ENCODE measurements around the gene MVB12B. TPM values are rescaled to one million over a fixed set of nuclear protein-coding genes. Genes with fewer than 3 reads are reported as not detected.
"Not testable (repeated sequence)": the region's sequence is repeated elsewhere in the genome, so short reads cannot be mapped to it uniquely, and the experiment has no call there.

MVB12B gene
- polyA plus RNA-seq, 1 donor = 16.5 TPM

DNA sequence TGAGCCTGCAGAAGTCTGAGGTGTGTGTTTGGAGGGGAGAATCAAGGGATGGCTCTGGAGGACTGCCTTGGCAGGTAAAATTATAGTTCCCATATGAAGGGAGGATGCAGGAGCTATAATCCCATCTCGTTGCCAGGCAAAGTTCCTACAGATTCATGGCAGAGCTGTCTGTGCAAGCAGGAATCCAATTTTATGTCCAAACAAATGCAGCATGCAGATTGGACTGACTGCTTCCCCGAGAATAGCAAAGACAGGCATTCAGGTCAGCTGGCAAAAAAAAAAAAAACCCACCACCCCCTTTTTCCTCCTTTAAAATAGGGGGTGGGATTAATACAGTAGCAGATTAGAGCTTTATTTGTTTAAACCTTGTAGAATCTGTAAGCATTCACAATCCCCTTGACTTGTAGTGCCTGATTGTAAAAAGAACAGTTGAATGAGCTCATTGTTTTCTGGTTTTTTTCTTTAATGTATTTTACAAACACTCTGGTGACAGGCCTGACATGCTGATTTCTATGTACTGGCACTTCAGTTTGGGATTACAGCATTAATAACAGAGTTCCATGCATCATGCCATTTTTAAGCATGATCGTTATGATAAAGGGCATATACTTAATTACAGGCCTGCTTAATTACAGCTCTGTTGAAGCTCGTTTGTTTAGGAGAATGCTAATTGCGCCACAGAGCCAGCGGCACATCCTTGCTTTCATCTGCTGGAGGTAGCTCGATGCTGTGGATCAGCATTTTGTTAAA is 145.7 kb downstream of the MVB12B start:
- DNase-seq (ENCODE audit: low read depth) = no peak

DNA sequence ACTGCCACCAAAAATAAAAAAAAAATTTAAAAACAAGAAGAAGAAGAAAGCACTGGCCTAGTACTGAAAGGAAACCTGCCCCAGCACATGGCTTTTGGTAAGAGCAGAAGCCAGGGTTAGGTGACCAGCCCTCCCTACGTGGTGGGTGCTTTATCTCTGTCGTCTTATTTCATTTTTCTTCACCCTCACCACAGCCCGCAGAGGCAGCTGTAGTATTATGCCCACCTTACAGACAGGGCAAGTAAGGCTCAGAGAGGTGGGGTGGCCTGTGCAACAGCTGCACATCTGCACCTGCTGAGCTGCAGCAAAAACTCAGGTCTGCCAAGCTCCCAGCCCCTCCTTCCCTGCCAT is 146.3 kb downstream of the MVB12B start:
- DNase-seq (ENCODE audit: low read depth) = no peak

DNA sequence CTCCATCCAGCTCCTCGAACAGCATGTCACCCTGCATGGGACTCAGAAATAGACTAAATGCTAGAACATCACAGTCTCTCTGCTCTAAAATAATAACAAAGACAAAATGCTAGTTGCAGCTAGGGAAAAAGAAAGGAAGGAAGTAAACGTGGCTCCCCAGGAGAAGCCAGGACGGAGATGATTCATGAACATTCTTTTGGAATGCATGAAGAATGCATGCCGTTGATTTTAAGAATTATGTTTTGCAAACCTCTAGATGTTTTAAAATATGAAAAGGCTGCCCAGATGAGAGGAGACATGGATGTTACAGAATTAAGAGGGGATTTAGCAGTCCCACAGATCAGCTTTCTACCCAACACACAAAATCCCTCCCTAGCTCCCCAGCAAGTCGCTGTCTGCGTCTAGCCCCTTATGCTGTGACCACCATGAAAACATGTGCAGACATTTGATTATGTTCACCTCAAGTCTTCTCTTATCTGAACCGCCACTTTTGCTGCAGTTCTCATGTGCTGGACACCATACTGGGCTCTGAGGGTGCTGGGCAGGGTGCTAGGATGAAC is 147.7 kb downstream of the MVB12B start:
- no peak for DNase-seq (ENCODE audit: low read depth)

DNA sequence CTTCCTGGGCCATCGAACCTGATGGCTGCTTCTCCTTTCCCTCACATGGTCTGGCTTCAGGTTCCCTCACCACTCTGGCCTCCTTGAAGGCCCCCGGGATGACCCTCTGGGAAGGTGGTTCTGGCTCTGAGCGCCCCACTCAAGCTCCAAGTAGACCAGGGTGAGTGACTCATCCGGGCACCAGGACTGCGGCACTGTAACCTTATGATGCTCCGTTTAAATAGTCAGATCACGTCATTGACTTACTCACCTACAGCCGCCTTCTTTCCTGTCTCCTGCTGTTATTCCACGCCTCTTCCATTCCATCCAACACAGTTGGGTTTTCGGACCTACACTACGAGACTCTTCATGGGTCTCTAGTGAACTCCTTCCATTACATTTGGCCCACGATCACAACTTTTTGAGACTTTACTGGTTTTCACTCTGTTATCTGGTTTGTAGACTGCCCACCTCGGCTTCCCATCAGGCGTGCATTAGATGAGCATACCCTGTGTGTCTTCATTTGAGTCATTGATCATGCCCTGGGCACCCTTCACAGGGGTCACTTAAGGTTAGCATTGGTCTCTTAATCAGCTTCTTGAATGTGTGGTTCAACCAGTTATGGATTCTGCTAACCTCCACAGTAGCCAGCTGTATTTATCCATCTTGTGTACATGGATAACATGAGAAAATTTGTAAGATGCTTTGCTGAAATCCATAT is 148.3 kb downstream of the MVB12B start:
- DNase-seq (ENCODE audit: low read depth) = no peak

DNA sequence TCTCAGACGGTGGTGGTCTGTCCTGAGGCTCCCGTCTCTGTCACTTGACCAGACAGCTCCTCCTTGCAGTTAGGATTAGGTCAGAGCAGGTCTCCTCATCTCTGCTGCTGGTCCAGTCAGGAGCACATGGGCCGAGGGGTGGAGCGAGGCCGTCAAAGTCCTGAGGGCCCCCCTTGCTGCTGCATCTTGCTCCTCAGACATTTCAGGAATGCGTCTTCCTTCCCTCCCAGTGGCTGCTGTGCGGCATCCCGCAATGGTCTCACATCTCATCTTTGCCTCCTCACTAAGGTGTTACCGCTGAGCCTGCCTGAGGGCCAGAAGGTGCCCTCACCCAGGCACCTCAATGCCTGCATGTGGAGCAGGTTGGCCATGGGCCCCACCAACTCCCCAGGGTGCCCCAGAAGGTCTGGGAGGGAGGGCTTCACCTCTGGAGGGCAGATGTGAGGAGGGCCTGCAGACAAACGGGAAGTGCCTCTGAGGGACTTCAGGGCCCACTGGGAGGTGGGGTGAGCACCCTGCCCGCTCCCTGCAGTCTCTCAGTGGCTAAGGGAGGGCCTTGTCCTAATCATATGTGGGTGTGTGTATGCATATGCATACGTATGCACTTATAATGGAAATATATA is 149.4 kb downstream of the MVB12B start:
- DNase-seq (ENCODE audit: low read depth) = no peak

DNA sequence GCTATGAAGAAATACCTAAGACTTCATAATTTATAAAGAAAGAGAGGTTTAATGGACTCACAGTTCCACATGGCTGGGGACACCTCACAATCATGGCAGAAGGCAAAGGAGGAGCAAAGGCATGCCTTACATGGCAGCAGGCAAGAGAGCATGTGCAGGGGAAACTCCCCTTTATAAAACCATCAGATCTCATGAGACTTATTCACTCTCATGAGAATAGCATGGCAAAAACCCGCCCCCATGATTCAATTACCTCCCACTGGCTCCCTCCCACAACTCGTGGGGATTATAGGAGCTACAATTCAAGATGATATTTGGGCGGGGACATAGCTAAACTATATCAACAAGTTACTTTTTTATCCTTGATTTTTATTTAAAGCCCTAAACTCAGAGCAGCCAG is 150.8 kb downstream of the MVB12B start:
- DNase-seq (ENCODE audit: low read depth) = not testable (repeated sequence)

DNA sequence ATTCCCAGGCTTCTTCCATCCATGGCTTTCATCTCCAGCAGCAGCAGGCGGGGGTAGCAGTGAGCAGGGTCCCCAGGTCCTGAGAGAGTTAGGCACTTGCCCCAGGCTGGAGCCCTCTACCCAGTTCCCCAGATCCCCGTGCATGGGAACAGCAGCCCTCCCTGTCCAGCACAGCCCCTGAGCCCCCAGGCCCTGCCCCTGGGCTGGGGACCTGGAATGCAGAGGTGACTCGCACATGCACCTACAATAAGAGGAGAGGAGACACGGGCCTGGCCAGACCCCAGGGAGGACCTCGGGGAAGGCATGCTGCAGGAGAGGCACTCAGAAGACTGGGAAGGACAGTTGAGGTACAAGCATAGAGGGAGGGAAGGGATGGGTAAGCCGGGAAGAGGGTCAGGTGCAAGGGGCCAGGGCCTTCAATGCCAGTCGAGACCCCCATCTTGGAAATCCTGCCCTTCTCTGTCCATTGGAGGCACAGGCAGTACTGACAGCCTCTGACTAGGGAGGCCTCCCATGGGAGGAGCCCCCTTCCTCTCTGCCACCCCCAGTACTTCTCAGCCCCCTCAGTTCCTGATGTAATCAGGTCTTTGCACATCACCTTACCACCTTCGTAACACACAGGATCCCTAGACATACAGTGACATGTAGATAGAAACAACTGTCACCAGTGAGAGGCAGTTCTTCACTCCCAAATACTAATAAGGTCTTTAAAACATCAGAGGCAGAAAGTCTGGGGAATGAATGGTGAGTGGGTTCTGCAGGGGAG is 151.8 kb downstream of the MVB12B start:
- no peak for DNase-seq (ENCODE audit: low read depth)

DNA sequence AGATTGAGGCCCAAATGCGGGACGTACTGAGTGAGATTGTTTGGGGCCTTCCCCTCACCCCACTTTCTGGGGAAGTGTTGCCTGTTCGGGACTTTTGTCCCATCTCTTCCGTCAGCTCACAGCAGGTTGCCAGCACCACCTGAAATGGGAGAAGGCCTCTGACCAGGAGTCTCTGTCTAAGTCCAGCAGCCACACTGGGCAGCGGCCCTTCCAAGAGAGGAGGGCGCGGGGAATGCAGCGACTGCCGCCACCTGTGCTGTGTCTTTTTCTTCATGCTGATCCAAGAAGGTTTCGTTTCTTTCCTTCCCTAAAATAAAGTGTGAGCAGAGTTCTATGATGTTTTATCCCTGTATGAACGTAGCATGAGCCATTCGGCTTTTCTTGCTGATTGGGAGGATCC is 152.9 kb downstream of the MVB12B start:
- no peak for DNase-seq (ENCODE audit: low read depth)

DNA sequence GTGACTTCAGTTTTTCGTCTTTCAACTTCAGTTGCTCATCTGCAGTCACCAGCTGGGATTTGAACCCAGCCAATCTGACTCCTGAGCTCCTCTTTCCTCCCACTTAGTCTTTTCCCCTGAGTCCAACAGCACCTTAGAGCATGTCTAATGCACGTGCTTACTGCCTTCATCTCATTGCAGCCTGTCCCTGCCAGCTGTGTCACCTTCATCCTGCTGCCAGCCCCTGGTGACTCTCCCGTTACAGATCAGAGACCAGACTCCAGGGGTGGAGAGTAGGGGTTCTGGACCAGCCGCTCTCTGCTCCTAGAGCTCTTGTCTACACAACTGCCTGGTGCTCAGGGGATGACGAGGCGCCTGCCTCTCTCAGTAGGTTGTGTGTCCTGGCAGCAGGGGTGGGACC is 154.2 kb downstream of the MVB12B start:
- no peak for DNase-seq (ENCODE audit: low read depth)

DNA sequence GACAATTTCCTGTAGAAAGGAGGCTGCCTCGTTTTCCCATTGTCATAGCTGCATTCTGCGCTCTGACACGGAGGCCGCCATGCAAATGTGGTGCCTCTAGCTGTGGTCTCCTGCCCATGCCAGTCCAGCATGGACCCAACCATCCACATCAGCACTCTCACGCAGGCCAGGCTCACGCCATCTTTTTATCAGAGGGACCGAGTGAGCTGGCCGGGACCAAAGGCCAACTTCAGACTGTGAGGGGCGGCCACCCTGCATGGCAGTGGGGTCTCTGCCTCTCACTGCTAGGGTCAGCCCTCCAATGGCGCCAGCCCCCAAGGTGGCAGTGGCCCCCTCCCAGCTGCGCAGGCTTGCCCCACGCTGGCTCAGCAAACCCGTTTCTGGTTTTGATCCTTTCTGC is 155.2 kb downstream of the MVB12B start:
- DNase-seq (ENCODE audit: low read depth) = no peak

DNA sequence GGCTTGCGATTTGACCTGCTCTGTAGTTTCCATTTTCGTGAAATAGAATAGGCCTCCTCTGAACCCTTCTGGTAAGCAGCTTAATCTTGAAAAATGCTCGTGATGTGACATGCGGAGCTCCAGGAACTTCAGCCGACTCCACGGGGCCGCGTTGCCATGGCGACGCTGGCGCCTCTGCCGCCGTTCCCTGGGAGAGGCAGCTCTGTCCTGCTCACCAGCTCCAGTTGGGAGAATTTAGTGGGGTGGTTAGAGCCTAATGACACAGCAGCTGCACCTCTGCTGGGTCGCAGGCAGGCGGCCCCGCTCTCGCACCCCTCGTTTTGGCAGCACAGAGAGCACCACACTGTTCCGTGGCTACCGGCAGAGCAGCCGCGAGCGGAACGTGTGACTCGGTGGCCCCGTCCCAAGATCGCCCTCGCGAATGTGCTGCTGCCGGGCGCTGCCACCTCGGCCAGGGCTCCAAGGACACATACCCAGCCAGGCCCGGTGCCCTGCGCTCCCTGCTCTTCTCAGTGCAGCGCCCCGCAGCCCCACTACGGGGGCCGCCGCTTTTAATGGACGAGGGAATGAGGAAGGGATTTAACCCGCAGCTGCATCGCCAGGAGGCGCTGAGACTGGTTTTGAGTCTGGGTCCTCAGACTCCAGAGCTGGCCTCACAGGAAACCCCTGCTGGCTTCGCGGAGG is 155.9 kb downstream of the MVB12B start:
- no peak for DNase-seq (ENCODE audit: low read depth)

DNA sequence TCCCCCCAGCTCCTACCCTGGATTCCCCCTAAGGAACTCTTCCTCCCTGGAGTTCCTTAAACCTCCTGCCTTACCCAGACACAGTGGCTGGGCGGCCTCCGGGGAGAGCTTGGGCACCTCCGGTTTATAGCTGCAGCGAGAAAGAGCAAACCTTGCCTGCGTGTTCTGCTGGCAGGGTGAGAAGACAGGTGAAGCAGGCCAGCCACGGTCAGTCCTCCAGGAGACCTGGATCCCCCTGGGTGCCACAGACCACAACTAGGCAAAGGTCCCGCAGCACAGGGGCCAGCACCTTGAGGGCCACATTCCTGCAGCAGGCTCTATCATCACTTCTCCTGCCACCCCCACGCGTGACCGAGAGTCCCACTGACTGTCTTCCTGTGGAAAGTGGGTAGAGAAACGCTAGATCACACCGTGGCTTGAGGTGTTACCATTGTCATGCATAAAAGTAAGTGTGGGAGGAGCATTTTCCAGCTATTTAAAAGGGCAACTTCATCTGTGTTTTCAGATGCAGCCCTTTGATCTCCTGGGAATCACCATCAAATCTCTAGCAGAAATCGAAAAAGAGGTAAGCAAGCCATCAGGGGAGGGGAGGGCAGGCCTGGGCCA is 156.9 kb downstream of the MVB12B start:
- DNase-seq (ENCODE audit: low read depth) = no peak

DNA sequence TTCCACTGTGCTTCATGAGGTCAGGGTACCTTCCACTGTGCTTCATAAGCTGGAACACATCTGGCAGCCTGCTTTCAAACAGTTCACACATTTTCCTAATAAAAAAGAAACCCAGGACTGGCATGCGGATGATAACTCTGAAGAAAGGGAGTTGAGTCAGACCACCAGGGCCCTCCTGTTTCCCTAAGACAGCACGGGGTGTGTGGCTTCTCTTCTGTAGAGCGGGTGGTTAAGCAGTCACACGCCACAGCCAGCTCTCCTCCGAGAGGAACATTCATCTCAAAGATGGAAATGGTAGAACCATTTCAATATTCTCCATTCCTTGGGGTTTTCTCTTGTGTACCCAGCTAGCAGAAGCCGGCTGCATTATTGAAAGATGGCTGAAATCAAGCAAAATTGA is 159.0 kb downstream of the MVB12B start:
- no peak for DNase-seq (ENCODE audit: low read depth)

DNA sequence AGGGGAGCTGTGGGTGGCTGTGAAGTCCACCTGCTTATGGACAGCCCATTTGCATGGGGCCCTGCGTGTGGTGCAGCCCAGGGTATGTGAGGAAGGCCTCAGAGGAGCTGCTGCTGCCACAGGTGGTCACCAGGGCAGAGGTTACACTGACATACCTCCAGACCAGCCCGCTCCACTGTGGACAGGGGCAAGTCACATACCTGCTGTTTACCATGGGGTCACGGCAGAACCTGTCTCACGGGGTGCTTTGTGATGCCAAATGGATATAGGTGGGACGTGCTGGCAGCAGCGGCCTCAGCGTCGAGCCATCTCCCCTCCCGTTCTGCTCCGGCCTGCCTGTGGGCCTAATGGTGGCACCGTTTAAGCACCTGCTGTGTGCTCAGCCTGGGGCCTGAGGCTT is 159.6 kb downstream of the MVB12B start:
- no peak for DNase-seq (ENCODE audit: low read depth)

DNA sequence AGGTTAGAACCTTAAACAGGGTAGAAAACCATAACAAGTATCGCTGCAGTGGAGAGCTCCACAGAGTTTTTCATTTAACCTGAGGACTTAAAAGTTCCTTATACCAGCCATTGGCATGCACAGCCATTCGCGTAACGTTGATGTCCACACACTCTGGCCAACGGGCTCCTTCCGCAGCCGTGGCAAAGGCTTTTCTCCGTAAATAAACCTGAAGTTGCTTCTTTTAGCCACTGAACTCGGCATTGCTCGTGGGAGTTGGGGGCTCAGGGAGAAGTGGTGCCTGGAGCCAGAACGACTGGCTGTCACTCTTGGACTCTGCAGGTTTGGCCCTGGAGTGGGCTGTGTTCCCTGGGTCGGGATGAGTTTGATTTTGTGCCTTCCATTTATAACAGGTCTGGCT is 161.2 kb downstream of the MVB12B start:
- DNase-seq (ENCODE audit: low read depth) = no peak

DNA sequence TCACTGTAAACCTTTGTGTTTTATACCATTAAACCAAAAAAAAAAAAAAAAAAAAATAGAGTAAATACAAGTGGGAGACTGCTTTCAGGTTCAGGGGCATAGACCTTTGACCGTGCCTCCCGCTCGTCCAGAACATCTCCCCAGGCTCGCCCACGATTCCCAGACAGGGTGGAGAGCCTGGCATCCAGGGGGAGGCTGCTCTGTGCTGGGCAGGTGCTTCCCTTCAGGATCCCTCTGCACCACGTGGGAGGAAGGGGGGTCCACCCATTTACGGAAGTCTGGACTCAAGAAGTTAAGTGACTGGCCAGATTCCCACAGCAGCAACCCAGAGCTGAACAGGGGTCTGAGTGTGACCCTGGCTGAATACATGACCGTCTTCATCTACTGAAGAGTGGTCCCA is 161.7 kb downstream of the MVB12B start:
- no peak for DNase-seq (ENCODE audit: low read depth)

DNA sequence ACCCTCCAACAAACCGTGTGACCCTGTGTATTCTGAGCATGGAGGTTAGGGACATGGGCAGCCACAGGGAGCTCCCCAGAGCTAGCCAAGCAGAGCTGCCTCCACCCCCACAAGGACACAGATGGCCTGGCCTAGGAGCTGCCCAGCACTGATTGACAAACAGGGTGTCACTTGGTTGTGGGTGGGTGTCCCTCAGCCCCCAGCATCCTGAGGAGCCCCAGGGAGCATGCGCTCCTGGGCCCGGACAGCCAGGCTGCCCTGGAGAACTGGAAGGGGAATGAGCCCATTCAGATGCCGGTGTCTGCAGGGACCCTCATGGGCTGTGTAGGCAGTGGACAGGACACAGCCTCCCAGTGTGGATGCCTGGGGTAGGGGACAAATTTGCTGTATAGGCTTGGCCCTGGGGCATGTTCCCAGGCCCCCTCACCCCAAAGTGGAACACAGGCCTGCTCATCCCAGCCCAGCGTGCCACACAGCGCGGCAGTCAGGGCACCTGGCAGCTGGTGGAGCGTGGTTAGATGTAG is 162.3 kb downstream of the MVB12B start:
- no peak for DNase-seq (ENCODE audit: low read depth)

DNA sequence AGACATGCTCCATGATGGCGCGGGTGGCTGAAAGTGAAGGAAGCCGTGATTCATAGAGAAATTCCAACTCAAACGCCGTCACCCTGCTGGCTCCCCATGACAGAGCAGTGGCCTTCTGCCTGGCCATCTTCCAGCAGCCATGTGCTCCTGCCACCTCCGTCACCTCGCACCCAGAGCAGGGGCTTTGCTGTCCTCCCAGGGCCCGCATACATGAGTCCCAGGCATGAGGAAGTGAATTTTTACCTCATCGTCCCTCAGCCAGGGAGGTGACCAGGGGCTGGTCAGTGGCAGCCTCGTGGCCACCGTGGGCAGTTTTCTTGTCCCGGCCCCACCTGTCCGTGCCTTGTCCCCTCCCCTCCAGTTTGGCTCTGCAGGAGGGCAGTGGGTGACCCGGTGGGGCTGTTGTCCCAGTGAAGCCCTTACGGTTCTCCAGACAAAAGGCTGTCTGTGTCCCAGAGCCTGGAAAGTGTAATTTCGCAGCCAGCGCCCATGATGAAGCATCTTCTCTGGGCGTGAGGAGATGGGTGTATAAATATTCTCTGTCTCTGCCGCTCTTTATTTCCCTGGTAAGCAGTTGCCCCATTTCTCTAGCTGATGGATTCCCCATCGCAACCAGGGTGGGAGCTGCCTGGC is 163.1 kb downstream of the MVB12B start:
- DNase-seq (ENCODE audit: low read depth) = no peak

DNA sequence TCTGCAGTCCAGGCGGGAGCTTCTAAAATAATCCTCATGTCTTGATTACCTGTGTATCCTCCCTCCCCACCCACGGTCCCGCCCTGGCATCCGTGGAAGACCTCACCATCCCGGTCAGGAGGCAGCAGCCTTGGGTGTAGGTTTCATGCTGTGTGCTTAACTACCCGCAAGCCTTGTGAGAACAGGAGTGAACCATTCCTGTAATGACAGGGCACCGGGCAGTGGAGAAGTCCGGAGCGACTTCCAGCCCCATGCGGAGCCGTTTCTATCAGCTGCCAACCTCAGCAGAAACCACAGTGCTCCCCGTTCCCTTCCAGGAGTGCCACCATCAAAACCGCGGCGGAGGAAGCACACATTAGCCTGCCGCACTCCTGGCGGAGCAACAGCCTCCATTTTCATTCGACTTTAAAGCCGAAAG is 163.6 kb downstream of the MVB12B start:
- DNase-seq (ENCODE audit: low read depth) = no peak

DNA sequence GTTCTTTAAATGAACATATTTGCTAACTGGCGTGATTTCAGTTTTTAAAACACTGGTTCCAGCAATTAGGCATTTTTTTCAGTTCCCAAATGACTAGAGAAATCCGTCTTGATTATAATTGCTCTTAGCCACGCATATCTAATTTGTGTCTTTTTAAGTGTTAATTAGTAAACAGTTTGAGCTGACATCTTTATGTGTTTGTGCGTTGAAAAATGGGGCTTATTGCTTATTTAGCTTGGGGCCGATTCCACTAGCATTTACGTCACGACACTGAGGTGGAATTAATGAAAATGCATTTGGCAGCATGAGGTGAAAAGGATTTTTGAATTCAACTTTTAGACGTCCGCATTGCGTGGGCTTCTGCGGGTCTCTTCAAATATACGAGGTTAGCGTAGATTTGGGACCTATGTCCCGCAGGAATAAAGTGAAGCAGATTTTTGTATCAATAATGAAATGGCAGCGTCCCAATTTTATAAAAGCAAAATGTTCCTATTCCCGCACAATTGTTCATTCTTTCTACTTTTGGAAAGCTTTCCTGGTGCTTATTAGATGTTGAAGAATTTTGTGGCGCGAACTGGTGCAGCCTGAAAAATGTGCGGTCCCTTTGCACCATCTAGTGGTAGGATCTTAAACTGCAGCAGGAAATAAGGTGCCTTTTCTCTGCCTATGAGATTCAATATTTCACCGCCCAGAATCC is 164.4 kb downstream of the MVB12B start:
- DNase-seq (ENCODE audit: low read depth) = peak; percentile 55
